ENCODE results near the gene TMC8.
A peak's percentile ranks its signal among the peaks of the same experiment; 100 is the strongest.
"Not testable (repeated sequence)": the region's sequence is repeated elsewhere in the genome, so short reads cannot be mapped to it uniquely, and the experiment has no call there.

The TMC8 gene, protein sequence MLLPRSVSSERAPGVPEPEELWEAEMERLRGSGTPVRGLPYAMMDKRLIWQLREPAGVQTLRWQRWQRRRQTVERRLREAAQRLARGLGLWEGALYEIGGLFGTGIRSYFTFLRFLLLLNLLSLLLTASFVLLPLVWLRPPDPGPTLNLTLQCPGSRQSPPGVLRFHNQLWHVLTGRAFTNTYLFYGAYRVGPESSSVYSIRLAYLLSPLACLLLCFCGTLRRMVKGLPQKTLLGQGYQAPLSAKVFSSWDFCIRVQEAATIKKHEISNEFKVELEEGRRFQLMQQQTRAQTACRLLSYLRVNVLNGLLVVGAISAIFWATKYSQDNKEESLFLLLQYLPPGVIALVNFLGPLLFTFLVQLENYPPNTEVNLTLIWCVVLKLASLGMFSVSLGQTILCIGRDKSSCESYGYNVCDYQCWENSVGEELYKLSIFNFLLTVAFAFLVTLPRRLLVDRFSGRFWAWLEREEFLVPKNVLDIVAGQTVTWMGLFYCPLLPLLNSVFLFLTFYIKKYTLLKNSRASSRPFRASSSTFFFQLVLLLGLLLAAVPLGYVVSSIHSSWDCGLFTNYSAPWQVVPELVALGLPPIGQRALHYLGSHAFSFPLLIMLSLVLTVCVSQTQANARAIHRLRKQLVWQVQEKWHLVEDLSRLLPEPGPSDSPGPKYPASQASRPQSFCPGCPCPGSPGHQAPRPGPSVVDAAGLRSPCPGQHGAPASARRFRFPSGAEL

GRCh38 chr17:78130437-78131101, at the start of gene TMC8:
TMC8 (plus strand) TSS chr17:78130771; CDS start chr17:78131589, 818 bp downstream.
- peak; percentile 90 for DNase-seq

DNA sequence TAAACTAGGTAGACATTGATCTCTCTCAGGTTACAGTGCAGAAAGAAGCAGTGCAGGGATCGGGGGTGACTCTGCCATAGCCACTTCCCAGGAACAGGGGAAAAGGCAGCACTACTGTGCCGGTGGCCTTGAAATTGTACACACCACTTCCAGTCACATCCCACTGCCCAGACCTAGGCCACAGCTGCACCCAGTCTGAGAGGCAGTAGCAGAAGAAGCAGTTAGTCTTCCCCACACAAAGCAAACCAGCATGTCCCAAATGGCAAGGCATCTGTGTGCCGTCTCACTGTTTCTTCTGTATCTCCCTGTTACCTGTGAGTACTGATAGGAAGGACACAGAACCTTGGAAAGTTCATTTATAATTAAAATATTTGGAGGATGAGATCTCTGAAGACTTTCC, 49.0 kb upstream of the TMC8 start:
- DNase-seq: no peak

DNA sequence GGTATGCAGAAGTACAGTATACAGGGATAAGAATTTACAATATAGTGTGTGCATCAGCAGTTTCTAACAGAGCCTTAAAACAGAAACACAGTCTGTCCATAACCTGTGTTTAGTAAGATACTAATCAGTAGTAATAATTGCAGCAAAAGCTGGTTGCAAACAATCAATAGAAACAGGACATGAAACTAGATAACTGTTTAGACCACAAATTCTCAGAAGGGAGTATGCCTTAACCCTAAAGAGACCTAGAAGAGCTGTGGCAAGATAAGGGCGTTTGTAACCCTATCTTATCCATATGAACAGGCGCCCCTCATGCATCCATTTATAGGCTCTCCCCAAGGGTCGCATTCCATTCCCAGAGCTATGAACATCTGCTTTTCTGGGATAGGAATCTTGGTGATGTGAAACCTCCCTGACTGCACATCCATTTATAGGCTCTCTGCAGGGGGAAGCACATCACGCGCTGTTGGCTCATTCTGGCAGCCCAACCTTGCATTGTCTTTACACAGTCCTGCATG, 48.2 kb upstream of the TMC8 start:
- not testable (repeated sequence) for DNase-seq

DNA sequence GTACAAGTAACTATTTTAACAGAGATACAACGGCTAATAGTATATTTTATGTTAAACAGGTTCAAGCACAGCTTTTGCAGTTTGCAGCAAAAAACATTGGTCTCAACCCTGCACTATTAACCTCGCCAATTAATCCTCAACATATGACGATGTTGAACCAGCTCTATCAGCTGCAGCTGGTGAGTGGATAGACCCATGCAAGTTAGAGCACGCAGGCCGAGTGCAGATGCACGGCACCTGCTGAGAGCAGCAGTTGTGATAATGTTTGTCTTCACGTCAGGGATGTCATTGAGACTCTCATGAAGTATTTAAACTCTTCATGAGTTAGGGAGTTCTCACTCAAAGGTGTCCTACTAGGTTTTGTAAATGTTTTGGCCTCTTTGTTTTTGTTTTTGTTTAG, 47.6 kb upstream of the TMC8 start:
- no peak for DNase-seq

DNA sequence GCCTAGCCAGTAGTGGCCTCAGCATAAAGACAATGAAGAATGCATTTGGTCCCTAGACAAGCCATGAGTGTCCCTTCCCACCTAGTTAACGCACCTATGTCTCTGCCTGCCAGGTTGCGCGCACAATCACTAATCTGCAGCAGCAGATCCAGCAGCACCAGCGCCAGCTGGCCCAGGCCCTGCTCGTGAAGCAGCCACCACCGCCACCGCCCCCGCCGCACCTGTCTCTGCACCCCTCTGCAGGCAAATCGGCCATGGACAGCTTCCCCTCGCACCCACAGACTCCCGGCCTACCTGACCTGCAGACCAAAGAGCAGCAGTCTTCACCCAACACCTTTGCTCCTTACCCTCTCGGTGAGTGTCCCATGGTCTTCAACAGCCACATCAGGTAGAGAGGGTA, 43.8 kb upstream of the TMC8 start:
- DNase-seq: no peak

DNA sequence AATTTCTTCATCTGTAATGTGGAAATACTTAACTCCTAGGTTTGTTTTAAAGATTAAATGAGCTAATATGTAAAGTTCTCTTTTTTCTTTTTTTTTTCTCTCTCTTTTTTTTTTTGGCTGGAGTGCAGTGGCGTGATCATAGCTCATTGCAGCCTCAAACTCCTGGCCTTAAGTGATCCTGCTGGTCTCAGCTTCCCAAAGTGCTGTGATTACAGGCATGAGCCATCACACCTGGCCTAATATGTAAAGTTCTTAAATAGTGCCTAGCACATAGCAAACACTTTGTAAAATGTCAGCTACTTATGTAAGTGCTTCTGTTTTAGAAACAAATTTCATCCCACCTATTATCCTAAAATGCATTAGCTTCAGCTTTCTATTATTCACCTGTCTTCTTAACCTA, 42.0 kb upstream of the TMC8 start:
- DNase-seq: no peak

DNA sequence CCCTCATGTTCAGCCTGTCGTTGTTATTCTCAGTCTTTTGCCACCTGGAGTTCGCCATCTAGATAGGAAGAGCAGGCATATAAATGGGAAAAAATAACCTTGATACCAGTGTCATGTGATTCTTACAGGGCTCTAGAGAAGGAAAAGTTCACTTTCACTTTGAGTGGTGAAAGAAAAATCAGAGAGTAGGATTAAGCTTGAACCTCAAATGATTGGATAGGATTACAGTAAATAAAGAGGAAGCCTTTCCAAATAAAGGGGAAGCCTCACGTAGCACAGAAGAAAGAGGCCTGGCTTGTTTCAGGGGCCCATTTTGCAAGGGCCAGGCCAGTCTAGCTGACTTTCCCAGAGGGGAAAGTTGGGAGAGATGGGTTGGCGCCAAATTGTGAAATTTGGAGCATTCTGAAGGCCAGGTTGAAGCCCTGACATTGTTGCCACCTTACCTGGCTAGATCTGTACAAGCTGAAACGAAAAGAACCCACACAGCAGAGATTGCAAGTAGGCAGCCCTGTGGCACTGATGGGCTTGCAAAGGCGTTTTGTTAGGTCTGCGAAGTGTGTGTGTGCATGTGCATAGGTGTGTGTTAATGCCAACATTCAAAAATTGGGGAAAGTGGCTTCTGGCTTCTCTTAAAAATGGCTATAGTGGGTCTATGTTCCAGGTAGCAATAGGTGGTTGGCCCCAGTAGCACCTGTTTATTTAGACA, 40.8 kb upstream of the TMC8 start:
- DNase-seq: no peak

GRCh38 chr17:78092794-78093324, 37.7 kb upstream of the TMC8 start:
- DNase-seq: peak; percentile 9

DNA sequence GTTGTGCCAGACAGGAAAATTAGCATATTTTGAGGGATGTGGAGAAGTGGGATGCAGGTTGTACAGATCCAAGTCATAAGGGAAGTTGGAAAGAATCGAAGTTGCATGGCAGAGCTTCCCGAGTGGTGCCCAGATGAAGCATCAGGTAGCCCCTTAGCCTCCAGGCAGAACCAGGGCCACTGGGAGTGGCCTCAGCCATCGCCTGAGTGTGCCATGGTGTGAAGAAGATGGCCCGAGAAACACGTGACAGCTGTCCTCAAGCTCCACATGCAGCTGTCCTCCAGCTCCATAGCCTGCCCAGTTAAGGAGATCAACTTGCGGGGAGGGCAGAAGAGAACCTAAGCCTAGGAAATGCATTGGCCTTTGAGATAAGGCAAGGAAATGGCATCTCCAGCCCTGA, 35.5 kb upstream of the TMC8 start:
- DNase-seq: no peak

DNA sequence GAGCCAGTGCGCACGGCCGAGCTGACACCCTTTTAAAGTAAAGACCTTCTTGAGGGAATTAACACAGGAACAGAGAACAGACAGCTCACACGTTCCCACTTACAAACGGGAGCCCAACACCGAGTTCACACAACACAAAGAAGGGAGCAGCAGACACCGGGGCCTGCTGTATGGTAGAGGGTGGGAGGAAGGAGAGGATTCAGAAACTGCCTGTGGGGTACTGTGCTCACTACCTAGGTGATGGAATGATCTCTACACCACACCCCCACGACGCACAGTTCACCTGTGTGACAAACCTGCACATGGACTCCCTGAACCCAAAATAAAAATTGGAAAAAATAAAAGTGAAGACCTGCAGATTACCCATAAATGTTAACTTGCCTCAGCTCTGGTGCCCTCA, 34.5 kb upstream of the TMC8 start:
- DNase-seq: no peak

DNA sequence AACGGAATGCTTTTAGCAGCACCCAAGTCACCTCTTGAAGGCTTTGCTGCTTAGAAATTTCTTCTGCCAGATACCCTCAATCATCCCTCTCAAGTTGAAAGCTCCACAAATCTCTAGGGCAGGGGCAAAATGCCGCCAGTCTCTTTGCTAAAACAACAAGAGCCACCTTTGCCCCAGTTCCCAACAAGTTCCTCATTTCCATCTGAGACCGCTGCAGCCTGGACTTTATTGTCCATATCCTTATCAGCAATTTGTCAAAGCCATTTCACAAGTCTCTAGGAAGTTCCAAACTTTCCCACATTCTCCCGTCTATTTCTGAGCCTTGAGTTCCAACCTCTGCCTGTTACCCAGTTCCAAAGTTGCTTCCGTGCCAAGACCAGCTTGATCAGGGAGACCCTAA, 29.5 kb upstream of the TMC8 start:
- DNase-seq: no peak

DNA sequence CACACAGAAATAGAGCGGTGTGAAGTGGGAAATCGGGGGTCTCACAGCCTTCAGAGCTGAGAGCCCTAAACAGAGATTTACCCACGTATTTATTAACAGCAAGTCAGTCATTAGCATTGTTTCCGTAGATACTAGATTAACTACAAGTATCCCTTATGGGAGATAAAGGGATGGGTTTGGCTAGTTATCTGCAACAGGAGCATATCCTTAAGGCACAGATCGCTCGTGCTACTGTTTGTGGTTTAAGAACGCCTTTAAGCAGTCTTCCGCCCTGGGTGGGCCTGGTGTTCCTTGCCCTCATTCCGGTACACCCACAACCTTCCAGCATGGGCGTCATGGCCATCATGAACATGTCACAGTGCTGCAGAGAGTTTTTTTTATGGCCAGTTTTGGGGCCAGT, 29.0 kb upstream of the TMC8 start:
- no peak for DNase-seq

DNA sequence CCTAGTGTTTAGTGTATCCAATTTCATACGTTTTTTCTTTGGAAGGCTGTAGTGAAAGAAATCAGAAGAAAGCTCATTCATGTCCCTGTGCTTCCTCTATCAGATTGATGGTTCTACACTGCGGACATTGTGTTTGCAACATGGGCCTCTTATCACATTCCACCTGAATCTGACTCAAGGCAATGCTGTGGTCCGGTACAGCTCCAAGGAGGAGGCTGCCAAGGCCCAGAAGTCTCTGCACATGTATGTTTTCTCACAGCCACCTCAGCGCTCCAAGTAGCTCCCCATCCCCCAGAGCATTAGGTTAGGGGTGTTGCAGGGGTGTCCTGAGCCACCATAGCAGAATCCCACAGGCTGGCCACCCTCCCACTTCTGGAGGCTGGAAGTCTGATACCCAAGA, 27.3 kb upstream of the TMC8 start:
- no peak for DNase-seq

DNA sequence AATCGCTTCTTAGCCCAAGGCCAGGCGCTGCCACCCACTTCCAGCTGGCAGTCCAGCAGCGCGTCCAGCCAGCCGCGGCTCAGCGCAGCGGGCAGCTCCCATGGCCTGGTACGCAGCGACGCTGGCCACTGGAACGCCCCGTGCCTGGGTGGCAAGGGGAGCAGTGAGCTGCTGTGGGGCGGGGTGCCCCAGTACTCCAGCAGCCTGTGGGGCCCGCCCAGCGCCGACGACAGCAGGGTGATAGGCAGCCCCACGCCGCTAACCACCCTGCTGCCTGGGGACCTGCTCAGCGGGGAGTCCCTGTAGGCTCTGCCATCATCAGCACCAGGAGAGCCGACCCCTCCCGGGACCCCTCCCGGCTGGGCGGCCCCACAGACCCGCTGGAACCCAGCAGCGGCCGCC, 26.0 kb upstream of the TMC8 start:
- no peak for DNase-seq

GRCh38 chr17:78105101-78105500, 25.5 kb upstream of the TMC8 start:
- DNase-seq: no peak

DNA sequence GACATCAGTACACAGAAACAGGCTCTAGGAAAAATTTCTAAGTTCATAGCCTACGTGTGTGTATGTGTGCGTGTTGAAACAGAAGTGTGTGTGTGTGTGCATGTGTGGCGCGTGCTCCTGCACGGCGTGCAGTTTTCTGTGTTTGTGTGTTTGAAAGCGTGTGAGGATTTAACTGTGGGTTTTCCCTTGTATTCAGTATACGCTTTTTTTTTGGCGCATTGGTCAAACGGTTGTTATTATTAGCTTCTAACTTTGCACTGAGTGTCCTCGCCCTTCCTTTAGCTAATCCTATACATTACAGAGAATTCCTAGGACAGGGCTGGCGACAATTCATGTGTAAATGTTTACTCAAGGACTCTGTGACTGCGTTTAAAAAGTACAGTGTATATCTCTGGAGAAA, 25.0 kb upstream of the TMC8 start:
- DNase-seq: no peak

DNA sequence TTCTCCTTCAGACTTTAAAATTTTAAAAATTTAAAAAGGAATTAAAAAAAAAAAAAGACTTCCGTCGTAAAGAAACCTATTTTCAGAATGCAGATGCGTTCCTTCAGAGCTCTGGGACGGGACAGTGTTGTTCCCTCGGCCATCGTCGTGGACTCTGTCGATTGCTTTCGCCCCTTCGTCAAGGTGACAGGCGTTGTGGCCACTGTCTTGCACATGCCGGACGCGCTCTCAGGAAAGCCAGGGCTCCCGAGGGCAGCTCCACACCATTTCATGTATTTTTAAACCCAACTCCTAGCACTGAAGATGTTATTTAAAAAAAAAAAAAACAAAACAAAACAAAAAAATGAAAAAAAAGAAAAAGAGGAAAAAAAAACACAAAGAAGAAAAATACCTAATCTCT, 24.4 kb upstream of the TMC8 start:
- DNase-seq: no peak

GRCh38 chr17:78107457-78107856, 23.1 kb upstream of the TMC8 start:
- DNase-seq: no peak

DNA sequence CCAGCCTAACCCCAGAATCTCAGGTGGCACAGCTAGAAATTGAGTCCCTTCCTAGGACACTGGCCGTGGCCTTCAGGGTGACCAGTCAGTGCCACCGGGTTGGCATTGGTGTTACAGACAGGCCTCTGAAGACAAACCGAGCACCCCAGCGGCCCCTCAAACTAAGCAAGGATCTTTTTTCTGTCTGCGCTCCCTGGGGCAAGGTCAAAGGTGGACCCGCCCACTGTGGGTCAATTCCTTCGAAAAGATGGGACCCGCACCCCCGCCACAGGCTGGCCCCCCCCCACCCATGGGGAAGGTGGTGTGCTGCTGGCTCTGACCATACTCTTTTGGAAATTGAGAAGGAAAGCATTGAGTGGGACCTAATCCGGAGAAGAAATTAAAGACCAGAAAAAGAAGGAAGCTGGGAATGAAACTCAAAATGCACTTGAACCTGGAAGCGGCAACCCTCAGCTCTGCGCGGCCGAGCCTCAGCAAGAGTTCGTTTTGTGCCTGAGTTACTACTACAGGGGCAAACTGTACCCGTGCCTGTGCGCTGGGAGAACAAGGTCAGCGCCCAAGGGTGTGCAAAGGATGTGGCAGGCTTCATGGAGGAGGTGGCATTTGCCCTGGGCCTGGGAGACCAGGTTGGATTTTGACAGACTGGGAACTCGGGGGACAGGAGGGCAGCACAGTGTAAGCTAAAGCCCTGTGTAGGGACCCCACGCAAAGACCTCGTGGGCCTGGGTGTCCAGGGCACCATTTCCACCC, 22.4 kb upstream of the TMC8 start:
- no peak for DNase-seq

GRCh38 chr17:78108726-78109488, 21.7 kb upstream of the TMC8 start:
- DNase-seq: no peak

DNA sequence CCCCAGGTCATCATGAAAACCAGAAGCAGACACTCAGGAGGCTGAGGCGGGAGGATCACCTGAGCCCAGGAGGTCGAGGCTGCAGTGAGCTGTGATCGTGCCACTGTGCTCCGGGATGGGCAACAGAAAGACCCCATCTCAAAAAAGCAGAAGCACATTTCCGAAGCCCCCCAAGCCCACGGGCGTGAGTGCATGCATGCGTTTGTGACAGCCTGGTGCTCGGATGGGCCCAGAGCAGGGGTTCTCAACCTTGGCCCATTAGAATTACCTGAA, 21.1 kb upstream of the TMC8 start:
- DNase-seq: no peak

Measured in activated effector memory CD4-positive, alpha-beta T cell treated with anti-CD3 and anti-CD28 coated beads, Interleukin-2, amount 50 U/mL, for 16 hours (primary cell).